HG03378 (cell line): Measurements from ENCODE around the gene DLG5.

Experiments used
- ATAC-seq: cut with Tn5 transposase; IDR thresholded peaks from one replicate; pipeline ENCODE4 v1.9.1; 2021; ENCODE audit warnings: mild to moderate bottlenecking, moderate library complexity; ENCODE audit not compliant: unreplicated experiment

DLG5 gene

GRCh38 chr10:77844713-77845445 lies 81.7 kb downstream of the DLG5 start:
- ATAC-seq: no peak

GRCh38 chr10:77844177-77844576 lies 82.4 kb downstream of the DLG5 start:
- ATAC-seq: no peak

- ATAC-seq: no peak
These were observed 83.3 kb downstream of the DLG5 start for GRCh38 chr10:77843264-77843663.

GRCh38 chr10:77842652-77843212 lies 83.8 kb downstream of the DLG5 start:
- ATAC-seq: no peak

GRCh38 chr10:77841711-77842375 lies 84.7 kb downstream of the DLG5 start:
- ATAC-seq: no peak

- ATAC-seq: no peak
These were observed 85.9 kb downstream of the DLG5 start for GRCh38 chr10:77840636-77841035.

GRCh38 chr10:77837925-77838595 lies 88.5 kb downstream of the DLG5 start:
- ATAC-seq: no peak

- ATAC-seq: peak; percentile 92
These were observed 89.2 kb downstream of the DLG5 start for GRCh38 chr10:77837248-77837924.

GRCh38 chr10:77836299-77836820 lies 90.2 kb downstream of the DLG5 start:
- ATAC-seq: peak; percentile 41

- ATAC-seq: no peak
These were observed 90.9 kb downstream of the DLG5 start for GRCh38 chr10:77835669-77836086.

- no peak for ATAC-seq
These were observed 91.4 kb downstream of the DLG5 start for GRCh38 chr10:77834943-77835668.

GRCh38 chr10:77834540-77834939 lies 92.0 kb downstream of the DLG5 start:
- ATAC-seq: no peak

- ATAC-seq: no peak
These were observed 92.8 kb downstream of the DLG5 start for GRCh38 chr10:77833792-77834191.

- ATAC-seq: no peak
These were observed 93.3 kb downstream of the DLG5 start for GRCh38 chr10:77833225-77833624.

- no peak for ATAC-seq
These were observed 94.3 kb downstream of the DLG5 start for GRCh38 chr10:77832238-77832637.

- ATAC-seq: no peak
These were observed 97.2 kb downstream of the DLG5 start for GRCh38 chr10:77829356-77829755.

- ATAC-seq: no peak
These were observed 98.2 kb downstream of the DLG5 start for GRCh38 chr10:77828377-77828776.

- no peak for ATAC-seq
These were observed 99.2 kb downstream of the DLG5 start for GRCh38 chr10:77827366-77827765.

GRCh38 chr10:77825965-77826364 lies 100.6 kb downstream of the DLG5 start:
- ATAC-seq: no peak

GRCh38 chr10:77824908-77825307 lies 101.6 kb downstream of the DLG5 start:
- ATAC-seq: no peak
